Gastrocnemius medialis (tissue), 4 donors: ENCODE data around the gene LTV1. TPM values are rescaled to one million over a fixed set of nuclear protein-coding genes. Genes with fewer than 3 reads are reported as not detected.

ENCODE experiments used
- ATAC-seq, 2 donors: fragments of 150-250 bp; one replicate each; pipeline ENCODE4 v1.9.1; 2016
- DNase-seq, 2 donors: peaks; one replicate each; pipeline ENCODE4 v3.0.0-alpha.2; 2019
- H3K27ac ChIP-seq, 4 donors: fragments of 200-600 bp; sonication (generic); 1 replicate in 1 of 4; 2 replicates in 3 of 4; pipeline ENCODE4 v1.5.1; 2016 to 2018; ENCODE audit warnings: mild to moderate bottlenecking in 2 of 4, moderate library complexity in 1 of 4
- H3K27me3 ChIP-seq, 3 donors: fragments of 200-600 bp; sonication (generic) in 2 of 3; 1 replicate in 1 of 3; 2 replicates in 2 of 3; pipeline versions ENCODE4 v1.5.1 to v1.6.0; 2016 to 2019; ENCODE audit warnings: mild to moderate bottlenecking in 1 of 3, moderate library complexity in 1 of 3
- H3K36me3 ChIP-seq, 2 donors: fragments of 200-600 bp; sonication (generic) in 1 of 2; one replicate each; pipeline ENCODE4 v1.5.1; 2017 to 2018
- H3K4me1 ChIP-seq, 2 donors: fragments of 200-600 bp; sonication (generic) in 1 of 2; one replicate each; pipeline ENCODE4 v1.5.1; 2016 to 2017; ENCODE audit warnings: mild to moderate bottlenecking in 2 of 2
- H3K4me3 ChIP-seq, 4 donors: fragments of 200-600 bp; sonication (generic) in 3 of 4; 1 replicate in 1 of 4; 2 replicates in 3 of 4; pipeline ENCODE4 v1.5.1; 2016 to 2019; ENCODE audit warnings: mild to moderate bottlenecking in 2 of 4
- H3K9me3 ChIP-seq, 3 donors: fragments of 200-600 bp; sonication (generic) in 2 of 3; 1 replicate in 1 of 3; 2 replicates in 2 of 3; pipeline ENCODE4 v1.5.1; 2016 to 2019
- CTCF ChIP-seq, 5 experiments: fragments of 450-650 bp in 3 of 5; fragments of 200-600 bp in 2 of 5; sonication (generic) in 2 of 5; IDR thresholded peaks in 4 of 5; conservative IDR thresholded peaks in 1 of 5; 1 replicate in 4 of 5; 2 replicates in 1 of 5; pipeline ENCODE4 v1.5.1; 2016 to 2019; ENCODE audit warnings: antibody characterized with exemption in 5 of 5, mild to moderate bottlenecking in 3 of 5, moderate library complexity in 3 of 5
- POLR2A ChIP-seq, 2 donors: fragments of 450-650 bp; IDR thresholded peaks; one replicate each; pipeline ENCODE4 v1.6.1; 2017; ENCODE audit warnings: antibody characterized with exemption in 2 of 2, mild to moderate bottlenecking in 2 of 2, moderate library complexity in 2 of 2
- in situ Hi-C, 4 donors: fragments of 200-750 bp; cut with MboI; loops; one replicate each; pipeline versions ENCODE4 v1.15.0 to v1.8.0; 2017; ENCODE audit warnings: low sequenced_read_pairs in 4 of 4
- intact Hi-C: fragments of 100-400 bp; cut with DNase I; formaldehyde crosslinking; loops from one replicate; pipeline ENCODE4 v1.15.1; 2023; ENCODE audit warnings: low total_unique reads
- total RNA-seq, 4 donors: library from RNA; depleted of rRNA; stranded (reverse); fragments of >200 nt; gene quantifications; one replicate each; pipeline versions ENCODE4 v1.1.0 to v1.2.3, GENCODE V29; 2016

Gene LTV1
- total RNA-seq, 4 donors from 2014 or later, result 13.0 to 25.6 (median 18.5) TPM

GRCh38 chr6:143828572-143828971 is 14.6 kb upstream of the LTV1 start:
- Histone ChIP-seq H3K4me1 (no peaks in the 10 kb centered on the region), H3K4me3 (no peak overlapping the region), H3K36me3 (no peaks in the 10 kb centered on the region), H3K27me3 (no peaks in the 10 kb centered on the region), H3K27ac (no peak overlapping the region), H3K9me3 (no peaks in the 10 kb centered on the region)
- intact Hi-C loops, result no loop called here
- TF ChIP-seq CTCF (IDR thresholded peaks at IDR 0.05 in 4 of 5, conservative IDR thresholded peaks at IDR 0.05 in 1 of 5), result no peak
- TF ChIP-seq POLR2A (IDR thresholded peaks at IDR 0.05), result no peak
- no peak for ATAC-seq
- in situ Hi-C loops, result no loop called here
- no peak for DNase-seq

DNA sequence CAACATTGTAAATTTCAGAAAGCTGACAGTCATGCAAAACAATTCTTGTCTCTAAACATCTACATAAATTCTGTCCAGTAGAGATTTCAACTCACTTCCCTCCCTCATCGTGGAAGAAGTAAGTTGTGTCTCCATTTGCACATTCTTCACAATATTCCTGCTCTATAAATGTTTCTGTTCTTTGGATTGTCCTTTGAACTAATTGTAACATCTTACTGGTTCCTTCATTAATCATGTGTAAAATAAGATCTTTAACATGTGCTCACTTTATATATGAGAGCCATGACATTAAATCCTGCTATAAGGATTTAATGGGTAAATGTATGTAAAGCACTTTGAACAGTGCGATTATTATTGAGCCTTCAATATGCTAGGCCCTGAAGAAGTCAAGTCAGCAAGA is 7.0 kb upstream of the LTV1 start:
- Histone ChIP-seq H3K27ac (no peak overlapping the region), H3K36me3 (no peaks in the 10 kb centered on the region), H3K4me3 (no peak overlapping the region), H3K9me3 (no peaks in the 10 kb centered on the region), H3K27me3 (no peaks in the 10 kb centered on the region), H3K4me1 (no peaks in the 10 kb centered on the region)
- TF ChIP-seq CTCF (IDR thresholded peaks at IDR 0.05 in 4 of 5, conservative IDR thresholded peaks at IDR 0.05 in 1 of 5) (no peak), POLR2A (IDR thresholded peaks at IDR 0.05) (no peak)
- intact Hi-C loops (no loop called here), in situ Hi-C loops (no loop called here)
- DNase-seq (no peak), ATAC-seq (no peak)

- TF ChIP-seq POLR2A (IDR thresholded peaks at IDR 0.05) (no peak), CTCF (IDR thresholded peaks at IDR 0.05 in 4 of 5, conservative IDR thresholded peaks at IDR 0.05 in 1 of 5) (no peak)
- no peaks in the 10 kb centered on the region for H3K36me3 ChIP-seq
- intact Hi-C loops, result no loop called here
- no peak overlapping the region for H3K4me3 ChIP-seq
- no peak overlapping the region for H3K27ac ChIP-seq
- ATAC-seq (no peak), DNase-seq (no peak)
- no peaks in the 10 kb centered on the region for H3K27me3 ChIP-seq
- H3K9me3 ChIP-seq, result no peaks in the 10 kb centered on the region
- in situ Hi-C loops, result no loop called here
- H3K4me1 ChIP-seq, result peaks cover 0 to 4% of the 10 kb centered on the region in 2 donors
Observed at GRCh38 chr6:143838395-143838794, 4.7 kb upstream of the LTV1 start.

GRCh38 chr6:143839196-143839595 is 3.9 kb upstream of the LTV1 start:
- H3K36me3 ChIP-seq, result no peaks in the 10 kb centered on the region
- peaks cover 6 to 9% of the 10 kb centered on the region in 2 donors for H3K4me1 ChIP-seq
- H3K4me3 ChIP-seq, result no peak overlapping the region
- no peak for TF ChIP-seq POLR2A (IDR thresholded peaks at IDR 0.05)
- TF ChIP-seq CTCF (IDR thresholded peaks at IDR 0.05 in 4 of 5, conservative IDR thresholded peaks at IDR 0.05 in 1 of 5), result no peak
- H3K9me3 ChIP-seq, result no peaks in the 10 kb centered on the region
- no peaks in the 10 kb centered on the region for H3K27me3 ChIP-seq
- H3K27ac ChIP-seq, result no peak overlapping the region
- in situ Hi-C loops, result no loop called here
- intact Hi-C loops, result no loop called here
- no peak for ATAC-seq
- no peak for DNase-seq

- Histone ChIP-seq H3K9me3 (no peaks in the 10 kb centered on the region), H3K4me3 (no peak overlapping the region), H3K4me1 (peaks cover 9 to 14% of the 10 kb centered on the region in 2 donors), H3K27ac (no peak overlapping the region), H3K36me3 (peaks cover 0 to 14% of the 10 kb centered on the region in 2 donors), H3K27me3 (no peaks in the 10 kb centered on the region)
- intact Hi-C loops, result no loop called here
- in situ Hi-C loops, result no loop called here
- no peak for DNase-seq
- ATAC-seq, result no peak
- TF ChIP-seq CTCF (IDR thresholded peaks at IDR 0.05 in 4 of 5, conservative IDR thresholded peaks at IDR 0.05 in 1 of 5) (no peak), POLR2A (IDR thresholded peaks at IDR 0.05) (no peak)
Observed at GRCh38 chr6:143840595-143841265, 2.4 kb upstream of the LTV1 start.
